Activated CD8-positive, alpha-beta memory T cell treated with anti-CD3 and anti-CD28 coated beads, Interleukin-2, amount 50 U/mL, for 48 hours (primary cell): Measurements from ENCODE around the gene NR6A1.

Source experiments
- DNase-seq: peaks from one replicate; pipeline ENCODE4 v3.0.0-alpha.2; 2020

The NR6A1 gene

DNA sequence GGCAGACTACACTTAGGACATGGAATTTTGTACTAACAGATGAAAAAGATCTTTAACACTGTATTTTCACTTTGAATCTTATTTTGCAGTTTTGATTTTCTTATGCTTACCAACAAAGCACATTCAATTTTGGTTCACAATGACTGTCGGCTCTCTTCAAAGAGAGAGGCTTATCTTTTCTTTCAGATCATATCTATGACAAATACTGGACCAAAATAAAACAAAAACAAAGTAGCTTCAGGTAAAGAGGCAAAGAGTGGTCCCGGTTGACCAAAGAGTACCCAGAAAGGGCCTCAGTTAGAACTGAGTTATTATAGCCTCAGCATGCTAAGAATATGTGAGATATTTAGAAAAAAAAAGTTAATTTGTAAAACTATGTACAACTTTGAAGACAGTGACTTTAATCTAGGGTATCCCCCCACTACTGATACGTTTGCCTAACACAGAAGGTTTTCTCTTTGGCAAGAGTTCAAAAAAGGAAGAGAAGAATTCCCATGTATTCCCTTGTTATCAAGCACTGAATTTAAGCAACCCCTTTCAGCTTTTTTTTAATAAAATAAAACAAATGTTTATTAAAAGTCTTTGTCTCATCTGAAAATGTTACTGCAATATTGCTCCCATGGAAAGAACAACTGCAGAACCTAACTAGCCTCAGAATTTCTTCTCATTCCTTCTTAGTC lies 50.5 kb downstream of the NR6A1 start:
- no peak for DNase-seq

DNA sequence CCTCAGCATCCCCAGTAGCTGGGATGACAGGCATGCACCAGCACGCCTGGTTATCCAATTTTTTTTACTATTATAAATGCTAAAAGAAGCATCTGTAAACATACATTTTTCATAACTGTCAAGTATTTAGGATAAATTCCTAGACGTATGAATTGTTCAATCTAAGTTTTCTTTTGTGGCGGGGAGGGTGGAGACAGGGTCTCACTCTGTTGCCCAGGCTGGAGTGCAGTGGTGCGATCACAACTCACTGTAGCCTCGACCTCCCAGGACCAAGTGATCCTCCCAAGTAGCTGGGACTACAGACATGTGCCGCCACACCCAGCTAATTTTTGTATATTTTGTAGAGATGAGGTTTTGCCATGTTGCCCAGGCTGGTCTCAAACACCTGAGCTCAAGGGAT lies 52.2 kb downstream of the NR6A1 start:
- no peak for DNase-seq

DNA sequence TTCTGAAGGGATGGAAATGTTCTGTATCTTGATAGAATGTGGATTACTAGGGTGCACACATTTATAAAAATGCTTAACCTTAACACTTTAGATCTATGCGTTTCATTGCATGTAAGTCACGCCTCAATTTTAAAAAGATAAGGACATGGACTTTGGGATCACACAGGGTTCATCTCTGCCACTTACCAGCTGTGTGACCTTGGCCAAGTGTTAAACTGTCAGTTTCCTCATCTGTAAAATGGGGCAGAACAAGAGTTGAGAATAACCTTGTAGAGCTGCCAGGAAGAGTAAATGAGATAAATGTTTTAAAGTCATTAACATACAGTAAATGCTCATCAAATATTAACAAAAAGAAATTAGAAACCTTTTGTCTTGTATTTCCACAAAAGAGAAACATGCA lies 53.5 kb downstream of the NR6A1 start:
- no peak for DNase-seq

GRCh38 chr9:124716808-124717207 lies 54.3 kb downstream of the NR6A1 start:
- DNase-seq = no peak

- no peak for DNase-seq
These were observed 60.3 kb downstream of the NR6A1 start for GRCh38 chr9:124710766-124711165.

DNA sequence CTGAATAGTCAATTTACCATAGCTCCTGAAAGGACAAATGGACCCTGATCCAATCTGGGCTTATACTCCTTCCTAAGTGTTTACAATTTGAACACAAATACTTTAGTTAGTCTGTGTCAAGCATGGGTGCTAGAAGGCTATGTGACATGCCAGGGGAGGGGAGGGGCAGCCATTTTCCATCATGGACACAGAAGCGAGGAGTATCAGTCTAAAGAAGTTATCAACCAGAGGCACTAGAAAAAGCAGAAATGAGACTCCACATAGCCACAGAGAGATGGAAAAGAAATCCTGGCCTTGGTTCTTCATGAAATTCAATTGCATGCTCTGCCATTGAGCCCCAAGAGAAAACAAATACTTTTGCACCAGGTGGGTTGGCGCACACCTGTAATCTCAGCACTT lies 61.8 kb downstream of the NR6A1 start:
- DNase-seq = no peak

DNA sequence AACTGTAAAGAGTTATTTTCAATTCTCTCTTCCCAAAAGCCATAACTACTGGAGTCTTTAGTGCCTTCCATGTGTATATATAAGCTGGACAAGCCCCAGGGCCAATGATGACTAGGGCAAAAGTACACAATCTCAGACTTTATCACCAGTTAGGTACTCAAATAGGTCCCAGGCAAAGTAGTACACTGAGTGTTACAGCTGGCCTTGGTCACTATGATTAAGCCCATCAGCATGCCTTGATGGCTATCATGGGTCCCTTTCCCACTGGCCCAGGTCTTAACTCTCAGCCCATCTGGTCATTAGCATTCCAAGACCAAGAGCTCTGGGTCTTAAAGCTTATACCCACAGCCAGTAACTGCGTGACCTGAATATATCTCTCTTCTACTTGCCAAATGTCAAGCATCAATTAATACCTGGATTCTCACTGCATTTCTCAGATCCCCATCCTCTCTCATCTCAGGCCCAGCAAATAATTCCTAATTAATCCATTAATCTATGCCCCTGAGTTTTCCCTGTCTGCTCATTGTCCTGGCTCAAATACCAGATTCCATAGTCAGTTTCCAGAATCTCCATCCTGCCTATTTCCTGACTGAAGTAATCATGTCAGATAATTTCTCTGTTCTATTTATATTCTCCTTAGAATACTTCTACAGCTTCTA lies 62.3 kb downstream of the NR6A1 start:
- no peak for DNase-seq

- no peak for DNase-seq
These were observed 63.0 kb downstream of the NR6A1 start for GRCh38 chr9:124708074-124708473.

DNA sequence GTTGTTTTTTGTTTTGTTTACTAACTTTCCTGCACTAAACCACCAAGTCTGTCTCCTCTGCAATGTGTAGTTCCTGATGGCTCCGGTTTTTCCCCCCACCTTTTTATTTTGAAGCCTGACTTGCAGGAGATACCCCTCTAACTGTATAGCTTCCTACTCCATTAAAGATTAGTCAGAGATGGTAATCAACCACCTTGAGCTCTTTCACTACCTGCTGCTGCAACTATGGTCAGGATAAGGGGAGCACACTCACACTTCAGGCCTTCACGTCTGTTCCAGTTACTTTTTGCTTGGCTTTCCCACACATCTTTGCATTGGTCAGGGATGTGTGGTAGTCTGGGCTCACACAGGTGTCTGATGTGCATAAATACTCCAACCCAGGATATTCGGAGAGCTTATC lies 63.4 kb downstream of the NR6A1 start:
- DNase-seq = no peak

DNA sequence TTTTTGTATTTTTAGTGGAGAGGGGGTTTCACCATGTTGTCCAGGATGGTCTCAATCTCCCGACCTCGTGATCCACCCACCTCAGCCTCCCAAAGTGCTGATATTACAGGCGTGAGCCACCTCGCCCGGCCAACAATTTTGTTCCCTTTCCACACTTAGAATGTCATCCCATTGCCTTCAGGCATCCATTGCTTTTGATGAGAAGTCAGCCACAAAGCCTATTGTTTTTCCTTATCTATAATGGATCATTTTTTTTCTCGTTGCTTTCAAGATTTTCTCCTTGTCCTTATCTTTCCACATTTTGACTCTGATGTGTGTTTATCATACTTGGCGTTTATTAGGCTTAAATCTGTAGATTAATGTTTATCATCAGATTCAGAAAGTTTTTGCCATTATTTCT lies 64.4 kb downstream of the NR6A1 start:
- DNase-seq = no peak

GRCh38 chr9:124699575-124699974 lies 71.5 kb downstream of the NR6A1 start:
- no peak for DNase-seq

DNA sequence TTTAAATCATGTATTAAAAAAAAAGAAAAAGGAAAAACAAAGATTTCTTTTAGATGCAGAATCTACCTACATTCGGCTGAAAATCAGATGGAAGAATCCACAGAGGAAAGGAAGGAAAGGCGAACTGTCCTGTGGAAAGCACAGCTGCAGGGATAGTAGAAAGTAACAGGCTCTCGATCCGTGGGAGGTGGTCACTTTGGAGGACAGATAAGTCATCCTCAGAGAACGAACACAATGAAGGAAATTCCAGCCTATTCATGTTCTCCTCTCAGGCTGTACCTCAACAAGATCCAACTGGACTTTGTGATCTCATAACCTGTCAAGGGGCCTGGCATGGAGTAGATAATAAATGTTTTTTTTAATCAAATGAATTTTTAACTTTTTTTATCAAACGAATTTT lies 72.8 kb downstream of the NR6A1 start:
- DNase-seq = no peak

DNA sequence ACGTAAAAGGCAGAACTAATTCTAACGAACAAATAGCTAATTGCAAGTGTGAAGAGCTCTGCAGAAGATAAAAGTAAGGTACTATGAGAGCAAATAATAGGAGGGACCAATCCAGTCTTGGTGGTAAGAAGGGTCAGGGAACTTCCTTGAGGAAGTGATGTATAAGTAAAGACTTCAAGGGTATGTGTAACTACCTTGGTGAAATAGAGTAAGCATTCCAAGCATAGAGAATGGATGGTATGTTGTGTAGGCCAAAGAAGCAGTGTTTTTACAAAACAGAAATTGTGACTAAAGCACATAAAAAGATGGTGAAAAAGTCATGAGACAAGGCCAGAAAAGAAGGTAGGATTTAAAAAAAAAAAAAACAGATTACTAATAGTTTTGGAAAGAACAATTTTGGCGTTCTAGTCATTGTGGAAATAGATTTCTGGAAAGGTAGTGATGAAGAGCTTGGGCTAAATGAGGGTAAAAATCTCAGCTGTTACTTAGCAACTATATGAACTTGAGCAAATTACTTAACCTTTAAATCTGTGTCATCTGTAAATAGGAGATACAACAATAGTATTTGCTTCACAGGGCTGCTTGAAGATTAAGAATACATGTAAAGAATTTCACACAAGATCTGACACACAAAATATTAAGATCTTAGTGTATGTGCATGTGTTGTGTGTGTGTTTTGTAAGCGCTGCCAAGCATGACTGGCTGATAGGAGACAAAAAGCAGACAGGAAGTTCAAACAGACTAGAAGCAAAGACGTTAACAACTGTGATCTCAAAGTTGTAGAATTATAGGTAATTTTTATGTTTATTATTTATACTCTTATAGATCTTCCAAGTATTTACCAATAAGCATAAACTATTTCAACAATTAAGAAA lies 73.5 kb downstream of the NR6A1 start:
- DNase-seq = no peak

DNA sequence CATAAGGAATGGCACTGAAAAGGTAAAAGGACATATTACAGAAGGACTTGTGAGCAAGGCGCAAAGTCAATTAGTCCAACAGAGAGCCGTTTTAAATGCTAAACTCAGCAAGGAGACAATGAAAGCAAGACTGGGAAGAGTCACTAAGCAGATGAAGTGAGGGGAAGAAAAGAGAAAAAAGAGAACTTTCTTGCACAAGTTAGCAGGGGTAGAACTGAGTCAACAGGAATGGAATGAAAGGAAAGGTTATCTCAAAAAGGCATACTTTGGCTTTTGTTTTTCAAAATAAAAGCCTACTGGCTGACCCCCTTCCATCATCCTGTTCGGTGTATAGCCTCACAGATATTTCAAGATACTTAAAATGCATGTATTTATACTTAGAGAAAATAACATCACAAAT lies 75.0 kb downstream of the NR6A1 start:
- DNase-seq = no peak

DNA sequence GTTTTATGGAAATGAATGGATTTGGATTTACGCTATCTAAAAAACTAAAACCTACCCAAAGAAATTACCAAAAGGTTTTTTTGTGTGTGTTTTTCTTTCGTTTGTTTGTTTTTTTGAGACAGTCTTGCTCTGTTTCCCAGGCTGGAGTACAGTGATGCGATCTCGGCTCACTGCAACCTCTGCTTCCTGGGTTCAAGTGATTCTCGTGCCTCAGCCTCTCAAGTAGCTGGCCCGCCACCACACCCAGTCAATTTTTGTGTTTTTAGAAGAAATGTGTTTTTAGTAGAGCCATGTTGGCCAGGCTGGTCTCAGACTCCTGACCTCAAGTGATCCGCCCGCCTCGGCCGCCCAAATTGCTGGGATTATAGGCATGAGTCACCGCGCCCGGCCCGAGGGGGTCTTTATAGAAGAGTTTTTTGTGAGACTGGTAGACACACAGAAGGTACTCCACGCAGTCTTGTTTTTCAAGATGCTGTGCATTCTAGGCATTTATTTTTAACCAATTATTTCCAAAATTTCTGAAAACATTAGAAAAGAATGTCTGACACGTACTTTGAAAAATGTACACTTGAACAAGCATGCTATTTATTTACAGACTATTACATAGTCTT lies 75.7 kb downstream of the NR6A1 start:
- DNase-seq = no peak

- no peak for DNase-seq
These were observed 76.5 kb downstream of the NR6A1 start for GRCh38 chr9:124694414-124695279.

DNA sequence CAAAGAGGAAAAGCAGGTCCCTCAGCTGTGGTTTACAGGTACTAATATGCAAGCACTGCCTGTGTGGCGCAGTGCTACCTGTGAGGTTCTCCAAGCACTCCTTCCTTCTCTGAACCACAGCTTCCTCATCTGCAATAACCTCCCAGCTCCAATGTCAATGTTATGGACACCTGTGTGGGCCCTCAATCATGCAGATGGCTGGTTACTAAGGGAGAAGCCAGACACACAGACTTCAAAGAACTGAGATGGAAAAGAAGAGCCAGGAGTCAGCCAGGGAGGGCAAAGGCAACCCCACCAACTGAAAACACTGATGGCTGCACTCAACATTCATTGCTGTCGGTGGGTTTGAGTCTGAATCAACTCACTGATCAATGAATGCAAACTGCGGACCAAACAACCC lies 77.7 kb downstream of the NR6A1 start:
- DNase-seq = no peak

DNA sequence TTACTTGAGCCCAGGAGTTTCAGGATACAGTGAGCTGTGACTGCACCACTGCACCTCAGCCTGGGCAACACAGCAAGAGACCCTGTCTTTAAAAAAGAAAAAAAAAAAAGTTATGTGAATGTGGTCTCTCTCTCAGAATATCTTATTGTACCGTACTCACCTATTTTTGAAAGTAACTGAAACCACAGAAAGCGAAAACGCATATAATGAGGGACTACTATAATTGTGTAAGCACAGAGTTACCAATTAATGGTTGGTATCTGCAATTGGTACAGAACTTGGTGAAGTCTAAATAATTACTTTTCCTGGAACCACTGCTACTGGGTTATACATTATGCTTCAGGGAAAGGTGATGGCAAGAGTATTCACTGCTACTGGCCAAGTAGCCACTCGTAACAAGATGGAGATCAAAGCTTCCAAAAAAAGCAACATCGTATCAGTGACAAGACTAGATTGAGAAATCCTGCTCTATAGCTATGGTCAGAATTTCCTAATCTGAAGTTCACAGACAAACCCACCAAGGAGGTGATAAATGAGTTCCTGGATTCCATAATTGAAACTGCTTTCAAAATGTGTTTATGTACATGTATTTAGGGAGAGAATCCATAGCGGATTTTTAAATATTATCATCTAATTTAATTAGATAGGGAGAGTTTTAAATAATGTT lies 82.7 kb downstream of the NR6A1 start:
- no peak for DNase-seq

DNA sequence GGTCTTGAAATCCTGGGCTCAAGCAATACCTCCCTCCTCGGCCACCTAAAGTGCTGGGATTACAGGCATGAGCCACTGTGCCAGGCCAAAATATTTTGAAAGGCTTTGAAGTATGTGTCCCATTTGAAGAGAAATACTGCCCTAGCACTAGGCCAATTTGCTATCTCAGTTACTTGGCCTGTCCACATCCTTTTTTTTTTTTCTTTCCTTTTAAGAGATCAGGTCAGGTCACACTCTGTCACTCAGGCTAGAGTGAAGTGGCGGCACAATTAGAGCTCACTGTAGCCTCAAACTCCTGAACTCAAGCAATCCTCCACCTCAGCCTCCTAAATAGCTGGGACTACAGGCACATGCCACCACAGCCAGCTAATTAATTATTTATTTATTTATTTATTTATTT lies 84.2 kb downstream of the NR6A1 start:
- DNase-seq = no peak

GRCh38 chr9:124685217-124685616 lies 85.9 kb downstream of the NR6A1 start:
- no peak for DNase-seq

- no peak for DNase-seq
These were observed 86.9 kb downstream of the NR6A1 start for GRCh38 chr9:124684169-124684568.

DNA sequence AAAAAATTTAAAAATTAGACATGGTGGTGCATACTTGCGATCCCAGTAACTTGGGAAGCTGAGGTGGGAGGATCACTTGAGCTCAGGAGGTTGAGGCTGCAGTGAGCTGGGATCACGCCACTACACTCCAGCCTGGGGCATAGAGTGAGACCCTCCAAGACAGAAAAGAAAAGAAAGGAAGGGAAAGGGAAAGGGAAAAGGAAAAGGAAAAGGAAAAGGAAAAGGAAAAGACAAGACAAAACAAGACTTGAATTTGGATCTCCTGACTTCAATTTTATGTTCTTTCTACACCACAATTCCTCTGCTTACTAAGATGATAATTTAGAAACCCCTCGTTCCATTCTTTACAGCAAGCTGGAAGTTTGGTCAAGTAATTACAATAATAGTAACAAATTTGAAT lies 88.1 kb downstream of the NR6A1 start:
- no peak for DNase-seq
